HEK293 (cell line): ENCODE results near the gene DSCAM.

Experiments
- CTCF ChIA-PET: fragments of 350-600 bp; formaldehyde crosslinking; extraction: SDS; loops from one replicate; lab custom pipeline; 2021; ENCODE audit warnings: antibody characterized with exemption; lab: Yijun Ruan, JAX
- POLR2A ChIA-PET: fragments of 300-600 bp; formaldehyde crosslinking; extraction: SDS; loops from one replicate; lab custom pipeline; 2020; ENCODE audit warnings: antibody characterized with exemption, inconsistent platforms; lab: Yijun Ruan, JAX
- H3K27ac ChIP-seq: fragments of 200-500 bp; sonication (Bioruptor generic); 2 replicates; pipeline ENCODE4 v1.5.1; 2014; ENCODE audit warnings: low read depth, low read length, control low read depth, inconsistent platforms; ENCODE audit errors: extremely low read depth
- H3K36me3 ChIP-seq, 2 experiments: fragments of 200-500 bp in 1 of 2; sonication (Bioruptor generic) in 1 of 2; 1 replicate in 1 of 2; 2 replicates in 1 of 2; pipeline ENCODE4 v1.5.1; 2014 to 2017; ENCODE audit warnings: inconsistent platforms in 2 of 2, low read length in 2 of 2; ENCODE audit not compliant: control insufficient read depth in 2 of 2, insufficient read depth in 1 of 2
- H3K4me1 ChIP-seq: fragments of 200-500 bp; sonication (Bioruptor generic); 2 replicates; pipeline ENCODE4 v1.5.1; 2014; ENCODE audit warnings: mild to moderate bottlenecking, low read length, inconsistent platforms; ENCODE audit not compliant: control insufficient read depth, insufficient read depth
- H3K4me3 ChIP-seq: 2 replicates; pipeline ENCODE4 v1.5.1; 2011; ENCODE audit warnings: low read depth, mild to moderate bottlenecking, control low read depth, low read length, moderate library complexity
- H3K9me3 ChIP-seq: fragments of 200-500 bp; sonication (Bioruptor generic); 2 replicates; pipeline ENCODE4 v1.5.1; 2014; ENCODE audit warnings: low read depth, low read length, inconsistent platforms; ENCODE audit not compliant: control insufficient read depth, insufficient read depth
- GLI4 ChIP-seq: fragments of 450-650 bp; formaldehyde crosslinking; IDR thresholded peaks from 2 replicates; pipeline ENCODE4 v1.5.1; 2016; ENCODE audit warnings: missing biosample characterization, missing genetic modification characterization
- GLIS1 ChIP-seq: fragments of 450-650 bp; formaldehyde crosslinking; IDR thresholded peaks from 2 replicates; pipeline ENCODE4 v1.5.1; 2016; ENCODE audit warnings: missing biosample characterization, missing genetic modification characterization
- ZFP3 ChIP-seq: fragments of 450-650 bp; formaldehyde crosslinking; IDR thresholded peaks from 2 replicates; pipeline ENCODE4 v1.5.1; 2016; ENCODE audit warnings: low read depth, missing biosample characterization, missing genetic modification characterization
- ZIC2 ChIP-seq: fragments of 450-650 bp; formaldehyde crosslinking; IDR thresholded peaks from 2 replicates; pipeline ENCODE4 v1.5.1; 2016; ENCODE audit warnings: missing biosample characterization, missing genetic modification characterization
- ZNF140 ChIP-seq: fragments of 450-650 bp; formaldehyde crosslinking; IDR thresholded peaks from 2 replicates; pipeline ENCODE4 v1.5.1; 2016; ENCODE audit warnings: missing biosample characterization, missing genetic modification characterization
- ZNF521 ChIP-seq: fragments of 450-650 bp; formaldehyde crosslinking; IDR thresholded peaks from 2 replicates; pipeline ENCODE4 v1.5.1; 2017; ENCODE audit warnings: missing biosample characterization, mild to moderate bottlenecking, missing genetic modification characterization
- ZNF560 ChIP-seq: fragments of 450-650 bp; formaldehyde crosslinking; IDR thresholded peaks from 2 replicates; pipeline ENCODE4 v1.5.1; 2017; ENCODE audit warnings: missing biosample characterization, missing genetic modification characterization, borderline replicate concordance
- TF ChIP-seq, protein P1 (sequence below): fragments of 450-650 bp; formaldehyde crosslinking; IDR thresholded peaks from 2 replicates; pipeline ENCODE4 v1.5.1; 2016; ENCODE audit warnings: missing biosample characterization, missing genetic modification characterization
- TF ChIP-seq, protein P2 (sequence below): fragments of 450-650 bp; IDR thresholded peaks from 2 replicates; pipeline ENCODE4 v1.5.1; 2018; ENCODE audit warnings: missing biosample characterization, mild to moderate bottlenecking, missing genetic modification characterization
- TF ChIP-seq, protein P3 (sequence below): fragments of 450-650 bp; formaldehyde crosslinking; IDR thresholded peaks from 2 replicates; pipeline ENCODE4 v1.5.1; 2017; ENCODE audit warnings: missing biosample characterization, missing genetic modification characterization
- TF ChIP-seq, protein P4 (sequence below): fragments of 450-650 bp; formaldehyde crosslinking; IDR thresholded peaks from 2 replicates; pipeline ENCODE4 v1.5.1; 2016; ENCODE audit warnings: missing biosample characterization, missing genetic modification characterization
- TF ChIP-seq, protein P5 (sequence below): fragments of 450-650 bp; formaldehyde crosslinking; IDR thresholded peaks from 2 replicates; pipeline ENCODE4 v1.5.1; 2017; ENCODE audit warnings: missing biosample characterization, missing genetic modification characterization
- TF ChIP-seq, protein P6 (sequence below): fragments of 450-650 bp; formaldehyde crosslinking; IDR thresholded peaks from 2 replicates; pipeline ENCODE4 v1.5.1; 2016; ENCODE audit warnings: missing biosample characterization, missing genetic modification characterization
- TF ChIP-seq, protein P7 (sequence below): fragments of 450-650 bp; formaldehyde crosslinking; IDR thresholded peaks from 2 replicates; pipeline ENCODE4 v1.5.1; 2016; ENCODE audit warnings: missing biosample characterization, missing genetic modification characterization
- TF ChIP-seq, protein P8 (sequence below): fragments of 450-650 bp; formaldehyde crosslinking; IDR thresholded peaks from 2 replicates; pipeline ENCODE4 v1.5.1; 2016; ENCODE audit warnings: missing biosample characterization, missing genetic modification characterization
- TF ChIP-seq, protein P9 (sequence below): fragments of 450-650 bp; formaldehyde crosslinking; IDR thresholded peaks from 2 replicates; pipeline ENCODE4 v1.5.1; 2017; ENCODE audit warnings: missing biosample characterization, missing genetic modification characterization

DSCAM gene

DNA sequence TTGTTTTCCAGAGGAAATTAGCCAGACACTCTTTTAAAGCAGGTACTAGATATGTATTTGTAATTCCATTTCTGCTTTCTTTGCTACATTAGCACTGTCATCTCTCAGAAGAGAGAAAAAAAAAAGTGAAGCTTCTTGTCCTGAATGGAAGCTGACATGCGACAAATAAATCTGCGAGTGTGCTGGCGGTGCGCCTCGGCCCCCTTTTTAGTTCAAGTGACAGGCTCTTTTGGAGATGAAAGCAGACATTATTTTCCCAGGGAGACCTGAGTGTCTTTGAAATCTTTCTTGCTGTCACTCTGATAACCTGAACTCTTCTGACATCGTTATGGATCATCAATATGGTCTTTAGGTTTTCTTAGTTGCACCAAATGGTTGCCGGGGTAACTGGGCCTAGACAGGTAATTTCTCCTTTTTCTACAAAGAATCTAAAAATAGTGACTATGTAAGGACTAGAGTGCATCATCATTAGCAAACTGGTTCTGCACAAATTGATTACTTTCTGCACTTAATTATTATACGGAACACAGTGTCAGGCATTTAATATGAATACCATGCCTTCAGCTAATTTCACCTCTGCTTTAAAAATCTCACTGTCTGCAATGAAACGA lies 501.1 kb downstream of the DSCAM start:
- POLR2A ChIA-PET, result no interaction called here
- TF ChIP-seq, protein P1, sequence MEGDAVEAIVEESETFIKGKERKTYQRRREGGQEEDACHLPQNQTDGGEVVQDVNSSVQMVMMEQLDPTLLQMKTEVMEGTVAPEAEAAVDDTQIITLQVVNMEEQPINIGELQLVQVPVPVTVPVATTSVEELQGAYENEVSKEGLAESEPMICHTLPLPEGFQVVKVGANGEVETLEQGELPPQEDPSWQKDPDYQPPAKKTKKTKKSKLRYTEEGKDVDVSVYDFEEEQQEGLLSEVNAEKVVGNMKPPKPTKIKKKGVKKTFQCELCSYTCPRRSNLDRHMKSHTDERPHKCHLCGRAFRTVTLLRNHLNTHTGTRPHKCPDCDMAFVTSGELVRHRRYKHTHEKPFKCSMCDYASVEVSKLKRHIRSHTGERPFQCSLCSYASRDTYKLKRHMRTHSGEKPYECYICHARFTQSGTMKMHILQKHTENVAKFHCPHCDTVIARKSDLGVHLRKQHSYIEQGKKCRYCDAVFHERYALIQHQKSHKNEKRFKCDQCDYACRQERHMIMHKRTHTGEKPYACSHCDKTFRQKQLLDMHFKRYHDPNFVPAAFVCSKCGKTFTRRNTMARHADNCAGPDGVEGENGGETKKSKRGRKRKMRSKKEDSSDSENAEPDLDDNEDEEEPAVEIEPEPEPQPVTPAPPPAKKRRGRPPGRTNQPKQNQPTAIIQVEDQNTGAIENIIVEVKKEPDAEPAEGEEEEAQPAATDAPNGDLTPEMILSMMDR, result no peak
- TF ChIP-seq ZNF560, result no peak
- TF ChIP-seq, protein P2, sequence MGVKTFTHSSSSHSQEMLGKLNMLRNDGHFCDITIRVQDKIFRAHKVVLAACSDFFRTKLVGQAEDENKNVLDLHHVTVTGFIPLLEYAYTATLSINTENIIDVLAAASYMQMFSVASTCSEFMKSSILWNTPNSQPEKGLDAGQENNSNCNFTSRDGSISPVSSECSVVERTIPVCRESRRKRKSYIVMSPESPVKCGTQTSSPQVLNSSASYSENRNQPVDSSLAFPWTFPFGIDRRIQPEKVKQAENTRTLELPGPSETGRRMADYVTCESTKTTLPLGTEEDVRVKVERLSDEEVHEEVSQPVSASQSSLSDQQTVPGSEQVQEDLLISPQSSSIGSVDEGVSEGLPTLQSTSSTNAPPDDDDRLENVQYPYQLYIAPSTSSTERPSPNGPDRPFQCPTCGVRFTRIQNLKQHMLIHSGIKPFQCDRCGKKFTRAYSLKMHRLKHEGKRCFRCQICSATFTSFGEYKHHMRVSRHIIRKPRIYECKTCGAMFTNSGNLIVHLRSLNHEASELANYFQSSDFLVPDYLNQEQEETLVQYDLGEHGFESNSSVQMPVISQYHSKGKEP (tag by site-specific recombination), result no peak
- no peak for TF ChIP-seq GLIS1 (tag by site-specific recombination)
- TF ChIP-seq, protein P3, sequence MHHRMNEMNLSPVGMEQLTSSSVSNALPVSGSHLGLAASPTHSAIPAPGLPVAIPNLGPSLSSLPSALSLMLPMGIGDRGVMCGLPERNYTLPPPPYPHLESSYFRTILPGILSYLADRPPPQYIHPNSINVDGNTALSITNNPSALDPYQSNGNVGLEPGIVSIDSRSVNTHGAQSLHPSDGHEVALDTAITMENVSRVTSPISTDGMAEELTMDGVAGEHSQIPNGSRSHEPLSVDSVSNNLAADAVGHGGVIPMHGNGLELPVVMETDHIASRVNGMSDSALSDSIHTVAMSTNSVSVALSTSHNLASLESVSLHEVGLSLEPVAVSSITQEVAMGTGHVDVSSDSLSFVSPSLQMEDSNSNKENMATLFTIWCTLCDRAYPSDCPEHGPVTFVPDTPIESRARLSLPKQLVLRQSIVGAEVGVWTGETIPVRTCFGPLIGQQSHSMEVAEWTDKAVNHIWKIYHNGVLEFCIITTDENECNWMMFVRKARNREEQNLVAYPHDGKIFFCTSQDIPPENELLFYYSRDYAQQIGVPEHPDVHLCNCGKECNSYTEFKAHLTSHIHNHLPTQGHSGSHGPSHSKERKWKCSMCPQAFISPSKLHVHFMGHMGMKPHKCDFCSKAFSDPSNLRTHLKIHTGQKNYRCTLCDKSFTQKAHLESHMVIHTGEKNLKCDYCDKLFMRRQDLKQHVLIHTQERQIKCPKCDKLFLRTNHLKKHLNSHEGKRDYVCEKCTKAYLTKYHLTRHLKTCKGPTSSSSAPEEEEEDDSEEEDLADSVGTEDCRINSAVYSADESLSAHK (tag by site-specific recombination), result no peak
- no peak for TF ChIP-seq ZNF521 (tag by site-specific recombination)
- TF ChIP-seq, protein P4, sequence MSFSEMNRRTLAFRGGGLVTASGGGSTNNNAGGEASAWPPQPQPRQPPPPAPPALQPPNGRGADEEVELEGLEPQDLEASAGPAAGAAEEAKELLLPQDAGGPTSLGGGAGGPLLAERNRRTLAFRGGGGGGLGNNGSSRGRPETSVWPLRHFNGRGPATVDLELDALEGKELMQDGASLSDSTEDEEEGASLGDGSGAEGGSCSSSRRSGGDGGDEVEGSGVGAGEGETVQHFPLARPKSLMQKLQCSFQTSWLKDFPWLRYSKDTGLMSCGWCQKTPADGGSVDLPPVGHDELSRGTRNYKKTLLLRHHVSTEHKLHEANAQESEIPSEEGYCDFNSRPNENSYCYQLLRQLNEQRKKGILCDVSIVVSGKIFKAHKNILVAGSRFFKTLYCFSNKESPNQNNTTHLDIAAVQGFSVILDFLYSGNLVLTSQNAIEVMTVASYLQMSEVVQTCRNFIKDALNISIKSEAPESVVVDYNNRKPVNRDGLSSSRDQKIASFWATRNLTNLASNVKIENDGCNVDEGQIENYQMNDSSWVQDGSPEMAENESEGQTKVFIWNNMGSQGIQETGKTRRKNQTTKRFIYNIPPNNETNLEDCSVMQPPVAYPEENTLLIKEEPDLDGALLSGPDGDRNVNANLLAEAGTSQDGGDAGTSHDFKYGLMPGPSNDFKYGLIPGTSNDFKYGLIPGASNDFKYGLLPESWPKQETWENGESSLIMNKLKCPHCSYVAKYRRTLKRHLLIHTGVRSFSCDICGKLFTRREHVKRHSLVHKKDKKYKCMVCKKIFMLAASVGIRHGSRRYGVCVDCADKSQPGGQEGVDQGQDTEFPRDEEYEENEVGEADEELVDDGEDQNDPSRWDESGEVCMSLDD (tag by site-specific recombination), result no peak
- TF ChIP-seq ZFP3 (tag by site-specific recombination), result no peak
- TF ChIP-seq, all 188 proteins: peak for 0
- no peaks in the 10 kb centered on the region for H3K4me1 ChIP-seq
- CTCF ChIA-PET, result no interaction called here
- H3K27ac ChIP-seq, result no peak overlapping the region
- no peaks in the 10 kb centered on the region for H3K36me3 ChIP-seq
- H3K9me3 ChIP-seq, result no peaks in the 10 kb centered on the region
- H3K4me3 ChIP-seq, result no peak overlapping the region

DNA sequence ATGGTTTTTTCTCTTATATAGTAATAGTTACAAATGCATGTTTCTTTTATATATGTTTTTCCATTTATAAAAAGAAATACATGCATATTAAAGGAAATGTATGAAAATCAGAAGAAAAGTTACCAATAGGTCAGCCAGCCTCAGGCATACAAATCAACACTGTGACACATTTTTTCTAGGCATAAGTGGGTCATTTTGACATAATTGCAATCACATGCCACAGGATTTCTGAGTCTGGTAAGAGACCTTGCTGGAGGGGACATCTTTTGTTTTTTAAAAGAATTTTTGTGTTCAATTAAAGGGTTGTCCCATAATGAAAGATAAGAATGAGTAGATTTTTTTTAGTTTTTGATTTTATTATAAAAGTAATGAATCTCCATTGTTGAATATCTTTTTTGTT lies 506.6 kb downstream of the DSCAM start:
- CTCF ChIA-PET, result interaction anchor here (1.1 kb wide), 2 partner anchors 16 to 46 kb away, joined by 3 to 5 read pairs; no protein-coding TSS in a partner anchor
- H3K36me3 ChIP-seq, result no peaks in the 10 kb centered on the region
- H3K4me3 ChIP-seq, result no peak overlapping the region
- H3K9me3 ChIP-seq, result no peaks in the 10 kb centered on the region
- H3K27ac ChIP-seq, result no peak overlapping the region
- POLR2A ChIA-PET, result no interaction called here
- H3K4me1 ChIP-seq, result no peaks in the 10 kb centered on the region
- no peak for TF ChIP-seq ZNF140 (tag by site-specific recombination)
- no peak for TF ChIP-seq GLI4 (tag by site-specific recombination)
- TF ChIP-seq, protein P5, sequence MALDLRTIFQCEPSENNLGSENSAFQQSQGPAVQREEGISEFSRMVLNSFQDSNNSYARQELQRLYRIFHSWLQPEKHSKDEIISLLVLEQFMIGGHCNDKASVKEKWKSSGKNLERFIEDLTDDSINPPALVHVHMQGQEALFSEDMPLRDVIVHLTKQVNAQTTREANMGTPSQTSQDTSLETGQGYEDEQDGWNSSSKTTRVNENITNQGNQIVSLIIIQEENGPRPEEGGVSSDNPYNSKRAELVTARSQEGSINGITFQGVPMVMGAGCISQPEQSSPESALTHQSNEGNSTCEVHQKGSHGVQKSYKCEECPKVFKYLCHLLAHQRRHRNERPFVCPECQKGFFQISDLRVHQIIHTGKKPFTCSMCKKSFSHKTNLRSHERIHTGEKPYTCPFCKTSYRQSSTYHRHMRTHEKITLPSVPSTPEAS, result no peak
- TF ChIP-seq, protein P6, sequence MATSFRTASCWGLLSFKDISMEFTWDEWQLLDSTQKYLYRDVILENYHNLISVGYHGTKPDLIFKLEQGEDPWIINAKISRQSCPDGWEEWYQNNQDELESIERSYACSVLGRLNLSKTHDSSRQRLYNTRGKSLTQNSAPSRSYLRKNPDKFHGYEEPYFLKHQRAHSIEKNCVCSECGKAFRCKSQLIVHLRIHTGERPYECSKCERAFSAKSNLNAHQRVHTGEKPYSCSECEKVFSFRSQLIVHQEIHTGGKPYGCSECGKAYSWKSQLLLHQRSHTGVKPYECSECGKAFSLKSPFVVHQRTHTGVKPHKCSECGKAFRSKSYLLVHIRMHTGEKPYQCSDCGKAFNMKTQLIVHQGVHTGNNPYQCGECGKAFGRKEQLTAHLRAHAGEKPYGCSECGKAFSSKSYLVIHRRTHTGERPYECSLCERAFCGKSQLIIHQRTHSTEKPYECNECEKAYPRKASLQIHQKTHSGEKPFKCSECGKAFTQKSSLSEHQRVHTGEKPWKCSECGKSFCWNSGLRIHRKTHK, result no peak
- TF ChIP-seq, protein P7, sequence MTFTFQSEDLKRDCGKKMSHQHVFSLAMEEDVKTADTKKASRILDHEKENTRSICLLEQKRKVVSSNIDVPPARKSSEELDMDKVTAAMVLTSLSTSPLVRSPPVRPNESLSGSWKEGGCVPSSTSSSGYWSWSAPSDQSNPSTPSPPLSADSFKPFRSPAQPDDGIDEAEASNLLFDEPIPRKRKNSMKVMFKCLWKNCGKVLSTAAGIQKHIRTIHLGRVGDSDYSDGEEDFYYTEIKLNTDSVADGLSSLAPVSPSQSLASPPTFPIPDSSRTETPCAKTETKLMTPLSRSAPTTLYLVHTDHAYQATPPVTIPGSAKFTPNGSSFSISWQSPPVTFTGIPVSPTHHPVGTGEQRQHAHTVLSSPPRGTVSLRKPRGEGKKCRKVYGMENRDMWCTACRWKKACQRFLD (tag by site-specific recombination), result no peak
- TF ChIP-seq, protein P8, sequence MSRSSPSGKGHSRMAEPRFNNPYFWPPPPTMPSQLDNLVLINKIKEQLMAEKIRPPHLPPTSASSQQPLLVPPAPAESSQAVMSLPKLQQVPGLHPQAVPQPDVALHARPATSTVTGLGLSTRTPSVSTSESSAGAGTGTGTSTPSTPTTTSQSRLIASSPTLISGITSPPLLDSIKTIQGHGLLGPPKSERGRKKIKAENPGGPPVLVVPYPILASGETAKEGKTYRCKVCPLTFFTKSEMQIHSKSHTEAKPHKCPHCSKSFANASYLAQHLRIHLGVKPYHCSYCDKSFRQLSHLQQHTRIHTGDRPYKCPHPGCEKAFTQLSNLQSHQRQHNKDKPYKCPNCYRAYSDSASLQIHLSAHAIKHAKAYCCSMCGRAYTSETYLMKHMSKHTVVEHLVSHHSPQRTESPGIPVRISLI (tag by site-specific recombination), result no peak
- TF ChIP-seq, protein P9, sequence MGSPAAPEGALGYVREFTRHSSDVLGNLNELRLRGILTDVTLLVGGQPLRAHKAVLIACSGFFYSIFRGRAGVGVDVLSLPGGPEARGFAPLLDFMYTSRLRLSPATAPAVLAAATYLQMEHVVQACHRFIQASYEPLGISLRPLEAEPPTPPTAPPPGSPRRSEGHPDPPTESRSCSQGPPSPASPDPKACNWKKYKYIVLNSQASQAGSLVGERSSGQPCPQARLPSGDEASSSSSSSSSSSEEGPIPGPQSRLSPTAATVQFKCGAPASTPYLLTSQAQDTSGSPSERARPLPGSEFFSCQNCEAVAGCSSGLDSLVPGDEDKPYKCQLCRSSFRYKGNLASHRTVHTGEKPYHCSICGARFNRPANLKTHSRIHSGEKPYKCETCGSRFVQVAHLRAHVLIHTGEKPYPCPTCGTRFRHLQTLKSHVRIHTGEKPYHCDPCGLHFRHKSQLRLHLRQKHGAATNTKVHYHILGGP (tag by site-specific recombination), result no peak
- TF ChIP-seq ZIC2 (tag by site-specific recombination), result no peak
